GM12875 (cell line): ENCODE results near the gene KAT5.
"Not testable (repeated sequence)": the region's sequence is repeated elsewhere in the genome, so short reads cannot be mapped to it uniquely, and the experiment has no call there.

Source experiments
- H3K4me3 ChIP-seq: one replicate; pipeline ENCODE4 v1.5.1; 2011; ENCODE audit warnings: low read depth, low read length, control low read depth
- TF ChIP-seq, protein P1 (sequence below): IDR thresholded peaks from 2 replicates; pipeline ENCODE4 v1.5.1; 2011; ENCODE audit warnings: low read depth, mild to moderate bottlenecking, control low read depth, inconsistent platforms, low read length, moderate library complexity, borderline replicate concordance; ENCODE audit not compliant: insufficient read depth

KAT5 gene

DNA sequence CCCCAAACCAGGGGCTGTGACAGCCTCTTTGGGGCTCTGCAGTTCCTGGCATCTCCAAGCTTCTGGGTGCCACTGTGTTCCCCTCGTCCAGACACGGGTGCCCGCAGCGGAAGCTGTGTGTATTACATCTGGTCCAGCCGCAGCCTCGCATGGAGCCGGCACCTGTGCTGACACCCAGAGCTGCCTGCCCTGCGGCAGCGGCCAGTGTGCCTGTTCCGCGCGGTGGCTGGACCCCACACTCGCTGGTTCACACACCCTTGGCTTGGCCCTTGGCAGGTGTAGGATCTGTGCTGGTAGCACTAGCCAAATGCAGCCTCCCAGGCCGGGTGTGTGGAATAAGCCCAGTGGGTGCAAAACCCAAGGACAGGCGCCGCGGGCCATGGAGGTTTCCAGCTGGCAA, 33.0 kb downstream of the KAT5 start:
- TF ChIP-seq, protein P1, sequence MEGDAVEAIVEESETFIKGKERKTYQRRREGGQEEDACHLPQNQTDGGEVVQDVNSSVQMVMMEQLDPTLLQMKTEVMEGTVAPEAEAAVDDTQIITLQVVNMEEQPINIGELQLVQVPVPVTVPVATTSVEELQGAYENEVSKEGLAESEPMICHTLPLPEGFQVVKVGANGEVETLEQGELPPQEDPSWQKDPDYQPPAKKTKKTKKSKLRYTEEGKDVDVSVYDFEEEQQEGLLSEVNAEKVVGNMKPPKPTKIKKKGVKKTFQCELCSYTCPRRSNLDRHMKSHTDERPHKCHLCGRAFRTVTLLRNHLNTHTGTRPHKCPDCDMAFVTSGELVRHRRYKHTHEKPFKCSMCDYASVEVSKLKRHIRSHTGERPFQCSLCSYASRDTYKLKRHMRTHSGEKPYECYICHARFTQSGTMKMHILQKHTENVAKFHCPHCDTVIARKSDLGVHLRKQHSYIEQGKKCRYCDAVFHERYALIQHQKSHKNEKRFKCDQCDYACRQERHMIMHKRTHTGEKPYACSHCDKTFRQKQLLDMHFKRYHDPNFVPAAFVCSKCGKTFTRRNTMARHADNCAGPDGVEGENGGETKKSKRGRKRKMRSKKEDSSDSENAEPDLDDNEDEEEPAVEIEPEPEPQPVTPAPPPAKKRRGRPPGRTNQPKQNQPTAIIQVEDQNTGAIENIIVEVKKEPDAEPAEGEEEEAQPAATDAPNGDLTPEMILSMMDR = no peak
- no peak overlapping the region for H3K4me3 ChIP-seq

- not testable (repeated sequence) for H3K4me3 ChIP-seq
Observed at GRCh38 chr11:65762169-65762568, 50.1 kb downstream of the KAT5 start.

DNA sequence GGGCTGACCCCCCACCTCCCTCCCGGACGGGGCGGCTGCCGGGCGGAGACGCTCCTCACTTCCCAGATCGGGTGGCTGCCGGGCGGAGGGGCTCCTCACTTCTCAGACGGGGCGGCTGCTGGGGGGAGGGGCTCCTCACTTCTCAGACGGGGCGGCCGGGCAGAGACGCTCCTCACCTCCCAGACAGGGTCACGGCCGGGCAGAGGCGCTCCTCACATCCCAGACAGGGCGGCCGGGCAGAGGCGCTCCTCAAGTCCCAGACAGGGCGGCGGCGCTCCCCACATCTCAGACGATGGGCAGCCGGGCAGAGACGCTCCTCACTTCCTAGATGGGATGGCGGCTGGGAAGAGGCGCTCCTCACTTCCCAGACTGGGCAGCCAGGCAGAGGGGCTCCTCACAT, 50.8 kb downstream of the KAT5 start:
- not testable (repeated sequence) for H3K4me3 ChIP-seq

GRCh38 chr11:65764434-65764833, 52.4 kb downstream of the KAT5 start:
- TF ChIP-seq, protein P1 = no peak
- H3K4me3 ChIP-seq = no peak overlapping the region

- H3K4me3 ChIP-seq = no peak overlapping the region
- TF ChIP-seq, protein P1 = no peak
Observed at GRCh38 chr11:65766535-65766934, 54.5 kb downstream of the KAT5 start.

GRCh38 chr11:65767406-65767805, 55.4 kb downstream of the KAT5 start:
- no peak overlapping the region for H3K4me3 ChIP-seq
- TF ChIP-seq, protein P1 = no peak

GRCh38 chr11:65767806-65768205, 55.8 kb downstream of the KAT5 start:
- not testable (repeated sequence) for H3K4me3 ChIP-seq
